HG03378 (cell line): ENCODE measurements around the gene TGFBR3.
"Not testable (repeated sequence)": the region's sequence is repeated elsewhere in the genome, so short reads cannot be mapped to it uniquely, and the experiment has no call there.

Experiments
- ATAC-seq: cut with Tn5 transposase; IDR thresholded peaks from one replicate; pipeline ENCODE4 v1.9.1; 2021; ENCODE audit warnings: mild to moderate bottlenecking, moderate library complexity; ENCODE audit not compliant: unreplicated experiment

Gene TGFBR3

GRCh38 chr1:91884459-91885212 lies 1.3 kb downstream of the TGFBR3 start:
- no peak for ATAC-seq

- no peak for ATAC-seq
Measured at GRCh38 chr1:91883470-91883869, 2.5 kb downstream of the TGFBR3 start.

GRCh38 chr1:91881280-91881679 lies 4.7 kb downstream of the TGFBR3 start:
- ATAC-seq: no peak

- no peak for ATAC-seq
Measured at GRCh38 chr1:91879733-91880132, 6.2 kb downstream of the TGFBR3 start.

GRCh38 chr1:91877574-91878208 lies 8.3 kb downstream of the TGFBR3 start:
- ATAC-seq: peak; percentile 66

- no peak for ATAC-seq
Measured at GRCh38 chr1:91876781-91877573, 9.0 kb downstream of the TGFBR3 start.

- ATAC-seq: peak; percentile 91
Measured at GRCh38 chr1:91876040-91876470, 9.9 kb downstream of the TGFBR3 start.

- ATAC-seq: no peak
Measured at GRCh38 chr1:91874167-91874566, 11.8 kb downstream of the TGFBR3 start.

GRCh38 chr1:91872559-91873081 lies 13.3 kb downstream of the TGFBR3 start:
- no peak for ATAC-seq

- ATAC-seq: no peak
Measured at GRCh38 chr1:91872000-91872399, 14.0 kb downstream of the TGFBR3 start.

GRCh38 chr1:91870322-91870721 lies 15.6 kb downstream of the TGFBR3 start:
- no peak for ATAC-seq

- ATAC-seq: no peak
Measured at GRCh38 chr1:91866425-91866824, 19.5 kb downstream of the TGFBR3 start.

- no peak for ATAC-seq
Measured at GRCh38 chr1:91864017-91864700, 21.8 kb downstream of the TGFBR3 start.

GRCh38 chr1:91863498-91863897 lies 22.5 kb downstream of the TGFBR3 start:
- no peak for ATAC-seq

GRCh38 chr1:91862120-91862519 lies 23.8 kb downstream of the TGFBR3 start:
- no peak for ATAC-seq

GRCh38 chr1:91857557-91858239 lies 28.3 kb downstream of the TGFBR3 start:
- ATAC-seq: no peak

GRCh38 chr1:91856996-91857395 lies 29.0 kb downstream of the TGFBR3 start:
- no peak for ATAC-seq

- no peak for ATAC-seq
Measured at GRCh38 chr1:91854852-91855534, 31.0 kb downstream of the TGFBR3 start.

- no peak for ATAC-seq
Measured at GRCh38 chr1:91853397-91853796, 32.6 kb downstream of the TGFBR3 start.

- not testable (repeated sequence) for ATAC-seq
Measured at GRCh38 chr1:91852011-91852410, 33.9 kb downstream of the TGFBR3 start.
